Spinal cord (tissue), 10 donors: ENCODE data around the gene MSMO1. TPM values are rescaled to one million over a fixed set of nuclear protein-coding genes. Genes with fewer than 3 reads are reported as not detected.

ENCODE experiments used
- DNase-seq, 6 donors: peaks; one replicate each; pipeline versions ENCODE4 v3.0.0 to v3.0.0-alpha.2; 2013 to 2015; ENCODE audit warnings: low spot score in 6 of 6, low read depth in 4 of 6
- H3K27ac ChIP-seq: one replicate; pipeline ENCODE4 v1.5.1; 2013; ENCODE audit warnings: low read depth, low read length, control low read depth
- H3K27me3 ChIP-seq: one replicate; pipeline ENCODE4 v1.6.1; 2013; ENCODE audit warnings: low read length; ENCODE audit not compliant: control insufficient read depth, insufficient read depth
- H3K36me3 ChIP-seq: one replicate; pipeline ENCODE4 v1.6.1; 2013; ENCODE audit warnings: low read length; ENCODE audit not compliant: control insufficient read depth, insufficient read depth
- H3K4me1 ChIP-seq: one replicate; pipeline ENCODE4 v1.6.1; 2013; ENCODE audit warnings: low read length; ENCODE audit not compliant: control insufficient read depth, insufficient read depth
- H3K4me3 ChIP-seq: one replicate; pipeline ENCODE4 v1.5.1; 2013; ENCODE audit warnings: low read depth, low read length, control low read depth
- H3K9me3 ChIP-seq: one replicate; pipeline ENCODE4 v1.6.1; 2013; ENCODE audit warnings: low read length; ENCODE audit not compliant: control insufficient read depth, insufficient read depth
- WGBS: methylation state at CpG from one replicate; pipeline ENCODE4 v1.1.5; 2013; ENCODE audit warnings: missing lambda C conversion rate; ENCODE audit not compliant: insufficient coverage; 5-methylcytosine and 5-hydroxymethylcytosine counted together
- polyA plus RNA-seq, 2 donors: library from polyadenylated mRNA; unstranded; fragments of 120-200 nt; gene quantifications; one replicate each; pipeline ENCODE4 v1.2.1, GENCODE V29; 2013; ENCODE audit not compliant: insufficient read length in 2 of 2
- total RNA-seq, 2 donors: library from RNA; depleted of rRNA in 1 of 2; stranded (reverse); fragments of 120-200 nt in 1 of 2; fragments of >200 nt in 1 of 2; gene quantifications; one replicate each; pipeline versions ENCODE4 v1.2.3 to v1.2.4, GENCODE V29; 2013 to 2014
- donor health status: healthy.

Gene MSMO1
- total and polyA plus RNA-seq, 4 donors, result 129 to 500 (median 184) TPM

- Histone ChIP-seq H3K4me1 (no peaks in the 10 kb centered on the region), H3K27ac (no peak overlapping the region), H3K4me3 (no peak overlapping the region), H3K36me3 (no peaks in the 10 kb centered on the region), H3K9me3 (no peaks in the 10 kb centered on the region), H3K27me3 (no peaks in the 10 kb centered on the region)
- peak in 1 of 6 donors; percentile 87 for DNase-seq
- WGBS, result no CpG with 5 or more reads among the region's 5 CpGs
Observed at GRCh38 chr4:165319030-165319429, 8.4 kb upstream of the MSMO1 start.

GRCh38 chr4:165319509-165319908, 8.0 kb upstream of the MSMO1 start:
- Histone ChIP-seq H3K9me3 (no peaks in the 10 kb centered on the region), H3K27me3 (no peaks in the 10 kb centered on the region), H3K4me3 (no peak overlapping the region), H3K4me1 (no peaks in the 10 kb centered on the region), H3K36me3 (no peaks in the 10 kb centered on the region), H3K27ac (no peak overlapping the region)
- WGBS, result no CpG with 5 or more reads among the region's 5 CpGs
- DNase-seq, result no peak

DNA sequence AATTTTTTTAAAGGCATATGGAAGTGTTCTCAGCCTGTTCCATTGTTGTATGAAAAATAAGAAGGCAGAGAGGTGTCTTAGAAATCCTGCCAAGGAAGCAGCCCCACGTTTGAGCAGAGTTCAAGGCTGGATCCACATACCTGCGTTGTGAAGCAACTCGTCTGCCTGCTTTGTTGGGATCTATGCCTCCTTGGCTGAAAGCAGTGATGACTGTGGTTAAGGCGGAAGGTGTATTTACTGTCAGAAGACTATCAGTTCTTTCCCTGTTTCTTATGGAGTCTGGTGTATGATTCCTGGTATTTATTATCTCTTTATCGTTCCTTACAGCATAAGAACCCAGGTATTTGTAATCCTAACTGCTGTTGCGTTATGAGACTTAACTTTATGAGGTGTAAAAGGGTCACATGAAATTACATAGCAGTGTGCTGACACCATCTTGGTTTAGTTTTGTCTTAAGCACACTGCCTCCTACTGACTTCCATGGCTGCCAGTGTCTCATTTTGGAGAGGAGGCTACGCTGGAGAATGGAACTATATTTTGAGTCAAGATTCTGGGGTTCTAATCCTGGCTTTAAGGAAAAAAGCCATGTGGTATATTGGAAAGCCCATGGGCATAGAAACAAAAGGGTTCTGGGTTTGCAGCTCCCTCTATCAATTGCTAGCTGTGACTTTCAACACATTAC, 3.1 kb upstream of the MSMO1 start:
- Histone ChIP-seq H3K27ac (no peak overlapping the region), H3K4me3 (no peak overlapping the region), H3K36me3 (no peaks in the 10 kb centered on the region), H3K27me3 (no peaks in the 10 kb centered on the region), H3K9me3 (no peaks in the 10 kb centered on the region), H3K4me1 (no peaks in the 10 kb centered on the region)
- DNase-seq, result no peak
- 82% methylated on average over 3 of the region's 7 CpGs for WGBS

DNA sequence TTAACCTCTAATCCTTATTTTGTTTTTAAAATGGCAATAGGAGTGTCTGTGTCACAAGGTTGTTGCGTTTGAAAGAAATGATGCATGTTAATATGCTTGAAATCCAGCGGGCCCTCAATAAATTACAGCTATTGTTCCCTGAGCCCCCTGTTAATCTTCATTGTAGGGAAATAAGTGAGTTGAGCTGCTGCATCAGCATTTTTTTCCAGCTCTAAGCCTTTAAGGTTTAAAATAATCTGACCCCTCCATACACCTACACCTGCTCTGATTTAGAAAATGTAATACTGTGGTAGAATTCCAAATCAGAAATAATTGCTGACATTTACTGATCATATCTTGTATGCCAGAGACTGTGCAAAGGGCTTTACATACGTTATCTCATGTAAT, 2.6 kb upstream of the MSMO1 start:
- peak in 1 of 6 donors; percentile 17 for DNase-seq

GRCh38 chr4:165325732-165326512, 1.5 kb upstream of the MSMO1 start:
- Histone ChIP-seq H3K27ac (peak overlapping the region; percentile 85), H3K9me3 (no peaks in the 10 kb centered on the region), H3K27me3 (no peaks in the 10 kb centered on the region), H3K4me1 (peaks cover 9% of the 10 kb centered on the region), H3K4me3 (peak overlapping the region; percentile 64), H3K36me3 (no peaks in the 10 kb centered on the region)
- DNase-seq, result peak in 2 of 6 donors; percentile 27 to 52
- 66% methylated on average over 3 of the region's 8 CpGs for WGBS

More for the DNA sequence above, 2.6 kb upstream of the MSMO1 start:
- H3K9me3 ChIP-seq, result no peaks in the 10 kb centered on the region
- H3K4me1 ChIP-seq, result peaks cover 4% of the 10 kb centered on the region
- no CpG with 5 or more reads among the region's 3 CpGs for WGBS
- no peaks in the 10 kb centered on the region for H3K36me3 ChIP-seq
- H3K4me3 ChIP-seq, result no peak overlapping the region
- H3K27me3 ChIP-seq, result no peaks in the 10 kb centered on the region
- no peak overlapping the region for H3K27ac ChIP-seq

GRCh38 chr4:165326831-165327210, 648 bp upstream of the MSMO1 start:
- WGBS, result 0% methylated on average over 5 of the region's 14 CpGs
- Histone ChIP-seq H3K27ac (peak overlapping the region; percentile 85), H3K4me3 (peak overlapping the region; percentile 64)

GRCh38 chr4:165328101-165328425, 594 bp downstream of the MSMO1 start:
- Histone ChIP-seq H3K4me1 (peaks cover 11% of the 10 kb centered on the region), H3K27ac (peak overlapping the region; percentile 96), H3K9me3 (no peaks in the 10 kb centered on the region), H3K27me3 (no peaks in the 10 kb centered on the region), H3K36me3 (no peaks in the 10 kb centered on the region), H3K4me3 (peak overlapping the region; percentile 96)
- 0% methylated on average over 7 of the region's 7 CpGs for WGBS
- no peak for DNase-seq

More at GRCh38 chr4:165326831-165327210, 648 bp upstream of the MSMO1 start:
- H3K36me3 ChIP-seq, result no peaks in the 10 kb centered on the region
- H3K9me3 ChIP-seq, result no peaks in the 10 kb centered on the region
- peaks cover 11% of the 10 kb centered on the region for H3K4me1 ChIP-seq
- peak in 3 of 6 donors; percentile 29 to 85 (median 56) for DNase-seq
- H3K27me3 ChIP-seq, result no peaks in the 10 kb centered on the region

DNA sequence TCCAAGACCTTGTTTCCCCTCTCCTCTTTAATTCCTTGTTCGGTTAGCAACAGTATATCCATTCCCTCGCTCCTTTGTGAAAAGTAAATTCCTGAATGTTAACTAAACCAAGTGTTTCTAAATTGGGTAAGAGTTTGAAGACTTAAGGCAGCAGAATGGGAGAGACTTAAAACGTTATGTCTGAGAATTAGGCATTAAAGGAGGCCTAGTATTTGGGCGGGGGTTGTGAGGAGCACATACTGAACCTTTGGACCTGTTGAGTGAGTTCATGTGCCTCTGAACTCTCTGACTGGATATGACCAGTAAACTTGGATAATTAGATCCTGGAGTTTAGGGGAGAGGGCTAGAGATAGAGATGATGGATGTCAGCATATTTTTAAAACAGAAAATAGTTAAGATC, 1.2 kb downstream of the MSMO1 start:
- Histone ChIP-seq H3K9me3 (no peaks in the 10 kb centered on the region), H3K4me3 (peak overlapping the region; percentile 96), H3K27me3 (no peaks in the 10 kb centered on the region), H3K36me3 (no peaks in the 10 kb centered on the region), H3K27ac (peak overlapping the region; percentile 96), H3K4me1 (peaks cover 11% of the 10 kb centered on the region)
- WGBS, result 0% methylated on average over 2 of the region's 4 CpGs
- DNase-seq, result peak in 2 of 6 donors; percentile 19 to 38

- Histone ChIP-seq H3K4me3 (peak overlapping the region; percentile 96), H3K27me3 (no peaks in the 10 kb centered on the region)
Observed at GRCh38 chr4:165330071-165330470, 2.6 kb downstream of the MSMO1 start.

DNA sequence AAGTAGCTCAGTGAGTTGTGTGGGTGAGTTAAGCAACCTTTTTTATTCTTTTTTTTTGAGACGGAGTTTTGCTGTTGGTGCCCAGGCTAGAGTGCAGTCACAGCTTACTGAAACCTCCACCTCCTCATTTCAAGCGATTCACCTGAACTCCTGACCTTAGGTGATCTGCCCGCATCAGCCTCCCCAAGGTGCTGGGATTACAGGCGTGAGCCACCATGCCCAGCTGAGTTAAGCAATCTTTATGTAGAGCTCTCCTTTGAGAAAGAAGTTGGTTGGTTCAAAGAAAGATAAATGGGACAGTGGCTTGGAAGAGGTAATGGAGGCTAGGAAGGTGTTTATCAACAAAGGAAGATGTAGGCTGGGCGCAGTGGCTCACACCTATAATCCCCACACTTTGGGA, 3.2 kb downstream of the MSMO1 start:
- no peaks in the 10 kb centered on the region for H3K36me3 ChIP-seq
- peak in 1 of 6 donors; percentile 9 for DNase-seq
- peaks cover 11% of the 10 kb centered on the region for H3K4me1 ChIP-seq
- H3K27ac ChIP-seq, result no peak overlapping the region
- no peaks in the 10 kb centered on the region for H3K9me3 ChIP-seq
- no peaks in the 10 kb centered on the region for H3K27me3 ChIP-seq
- 86% methylated on average over 2 of the region's 5 CpGs for WGBS
- peak overlapping the region; percentile 96 for H3K4me3 ChIP-seq

More at GRCh38 chr4:165330071-165330470, 2.6 kb downstream of the MSMO1 start:
- Histone ChIP-seq H3K36me3 (no peaks in the 10 kb centered on the region), H3K27ac (no peak overlapping the region), H3K9me3 (no peaks in the 10 kb centered on the region), H3K4me1 (peaks cover 11% of the 10 kb centered on the region)
- WGBS, result 83% methylated on average over 1 of the region's 2 CpGs
- peak in 1 of 6 donors; percentile 7 for DNase-seq
